Gastrocnemius medialis (tissue), 4 donors: ENCODE results near the gene SF3B6.

Experiments used
- POLR2A ChIP-seq, 2 donors: fragments of 450-650 bp; IDR thresholded peaks; one replicate each; pipeline ENCODE4 v1.6.1; 2017; ENCODE audit warnings: antibody characterized with exemption in 2 of 2, mild to moderate bottlenecking in 2 of 2, moderate library complexity in 2 of 2
- TF ChIP-seq, protein P1 (sequence below), 5 experiments: fragments of 450-650 bp in 3 of 5; fragments of 200-600 bp in 2 of 5; sonication (generic) in 2 of 5; IDR thresholded peaks in 4 of 5; conservative IDR thresholded peaks in 1 of 5; 1 replicate in 4 of 5; 2 replicates in 1 of 5; pipeline ENCODE4 v1.5.1; 2016 to 2019; ENCODE audit warnings: antibody characterized with exemption in 5 of 5, mild to moderate bottlenecking in 3 of 5, moderate library complexity in 3 of 5

DNA sequence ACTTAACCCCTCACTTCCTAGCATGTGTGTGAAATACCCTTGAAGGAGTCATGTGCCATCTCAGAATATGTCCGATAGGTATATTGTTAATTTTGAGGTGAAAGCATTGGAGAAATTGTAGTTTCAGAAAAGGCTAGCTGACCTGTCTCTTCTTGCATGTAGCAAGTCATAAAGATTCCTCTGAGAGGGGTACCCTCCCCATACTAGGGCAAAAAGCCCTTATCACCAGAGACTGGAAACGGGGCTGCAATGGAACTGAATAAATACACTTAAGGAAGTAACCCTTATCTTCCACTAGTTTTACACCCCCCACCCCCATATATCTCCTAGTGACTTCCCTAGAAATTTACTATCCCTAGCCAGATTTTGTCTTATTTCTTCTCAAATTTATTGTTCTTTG, 1.8 kb upstream of the SF3B6 start:
- TF ChIP-seq, protein P1, sequence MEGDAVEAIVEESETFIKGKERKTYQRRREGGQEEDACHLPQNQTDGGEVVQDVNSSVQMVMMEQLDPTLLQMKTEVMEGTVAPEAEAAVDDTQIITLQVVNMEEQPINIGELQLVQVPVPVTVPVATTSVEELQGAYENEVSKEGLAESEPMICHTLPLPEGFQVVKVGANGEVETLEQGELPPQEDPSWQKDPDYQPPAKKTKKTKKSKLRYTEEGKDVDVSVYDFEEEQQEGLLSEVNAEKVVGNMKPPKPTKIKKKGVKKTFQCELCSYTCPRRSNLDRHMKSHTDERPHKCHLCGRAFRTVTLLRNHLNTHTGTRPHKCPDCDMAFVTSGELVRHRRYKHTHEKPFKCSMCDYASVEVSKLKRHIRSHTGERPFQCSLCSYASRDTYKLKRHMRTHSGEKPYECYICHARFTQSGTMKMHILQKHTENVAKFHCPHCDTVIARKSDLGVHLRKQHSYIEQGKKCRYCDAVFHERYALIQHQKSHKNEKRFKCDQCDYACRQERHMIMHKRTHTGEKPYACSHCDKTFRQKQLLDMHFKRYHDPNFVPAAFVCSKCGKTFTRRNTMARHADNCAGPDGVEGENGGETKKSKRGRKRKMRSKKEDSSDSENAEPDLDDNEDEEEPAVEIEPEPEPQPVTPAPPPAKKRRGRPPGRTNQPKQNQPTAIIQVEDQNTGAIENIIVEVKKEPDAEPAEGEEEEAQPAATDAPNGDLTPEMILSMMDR (IDR thresholded peaks at IDR 0.05 in 4 of 5, conservative IDR thresholded peaks at IDR 0.05 in 1 of 5): no peak
- TF ChIP-seq POLR2A (IDR thresholded peaks at IDR 0.05): no peak
